ENCODE results near the gene EPM2AIP1. TPM values are rescaled to one million over a fixed set of nuclear protein-coding genes. Genes with fewer than 3 reads are reported as not detected.
A peak's percentile ranks its signal among the peaks of the same experiment; 100 is the strongest.
"Not testable (repeated sequence)": the region's sequence is repeated elsewhere in the genome, so short reads cannot be mapped to it uniquely, and the experiment has no call there.

The EPM2AIP1 gene
- total RNA-seq: 10 to 100 TPM; 15.3 to 17.1 TPM
- long read RNA-seq, full-length matches to known transcripts: 55 of 56 reads
- long read RNA-seq, partial matches to known transcripts: 0 of 56 reads
- long read RNA-seq, other reads (novel, unspliced or antisense): 1 of 56 reads

- peak; percentile 98 for DNase-seq
- intact Hi-C loops (cut with DNase I): no loop called here
- ATAC-seq: peak; percentile 94 to 96
Observed at GRCh38 chr3:36992806-36993325, at the start of gene EPM2AIP1. Gene EPM2AIP1, minus strand, starts transcription at chr3:36993131. Its CDS starts 54 bp downstream, at chr3:36993077.

- ATAC-seq: peak in 1 of 2 donors; percentile 38
- intact Hi-C loops (cut with DNase I); DNase-seq: not testable (repeated sequence)
Observed at GRCh38 chr3:37042712-37043111, 49.8 kb upstream of the EPM2AIP1 start.

- DNase-seq (no peak), ATAC-seq (no peak)
- intact Hi-C loops (cut with DNase I): no loop called here
Observed at GRCh38 chr3:37041546-37042195, 48.7 kb upstream of the EPM2AIP1 start.

GRCh38 chr3:37040231-37040630, 47.3 kb upstream of the EPM2AIP1 start:
- DNase-seq (no peak), ATAC-seq (no peak)
- intact Hi-C loops (cut with DNase I): no loop called here

- intact Hi-C loops (cut with DNase I): no loop called here
- no peak for ATAC-seq
- DNase-seq: no peak
Observed at GRCh38 chr3:37039161-37039846, 46.4 kb upstream of the EPM2AIP1 start.

- ATAC-seq: no peak
- DNase-seq: no peak
- intact Hi-C loops (cut with DNase I): no loop called here
Observed at GRCh38 chr3:37037352-37037751, 44.4 kb upstream of the EPM2AIP1 start.

GRCh38 chr3:37032961-37033360, 40.0 kb upstream of the EPM2AIP1 start:
- DNase-seq (peak; percentile 52), ATAC-seq (peak; percentile 48 to 66)
- intact Hi-C loops (cut with DNase I): no loop called here

GRCh38 chr3:37031096-37031682, 38.3 kb upstream of the EPM2AIP1 start:
- intact Hi-C loops (cut with DNase I): no loop called here
- ATAC-seq: peak; percentile 24 to 32
- DNase-seq: no peak

GRCh38 chr3:37030588-37030987, 37.7 kb upstream of the EPM2AIP1 start:
- no peak for DNase-seq
- no peak for ATAC-seq
- intact Hi-C loops (cut with DNase I): no loop called here

- peak in 1 of 2 donors; percentile 15 for ATAC-seq
- intact Hi-C loops (cut with DNase I): no loop called here
- DNase-seq: no peak
Observed at GRCh38 chr3:37029516-37030163, 36.7 kb upstream of the EPM2AIP1 start.

GRCh38 chr3:37029111-37029510, 36.2 kb upstream of the EPM2AIP1 start:
- intact Hi-C loops (cut with DNase I): no loop called here

GRCh38 chr3:37028329-37028728, 35.4 kb upstream of the EPM2AIP1 start:
- peak; percentile 48 to 77 for ATAC-seq
- peak; percentile 77 for DNase-seq
- intact Hi-C loops (cut with DNase I): no loop called here

More at GRCh38 chr3:37029111-37029510, 36.2 kb upstream of the EPM2AIP1 start:
- no peak for DNase-seq
- peak; percentile 41 to 73 for ATAC-seq

GRCh38 chr3:37026851-37027250, 33.9 kb upstream of the EPM2AIP1 start:
- ATAC-seq: no peak
- intact Hi-C loops (cut with DNase I): no loop called here
- no peak for DNase-seq

GRCh38 chr3:37025561-37026335, 32.8 kb upstream of the EPM2AIP1 start:
- intact Hi-C loops (cut with DNase I): no loop called here
- DNase-seq (no peak), ATAC-seq (no peak)

- intact Hi-C loops (cut with DNase I): loop anchor here in 1 of 2 donors (5.0 kb wide), 1 partner anchor 187 kb away; no protein-coding TSS in a partner anchor
Observed at GRCh38 chr3:37024820-37025405, 32.0 kb upstream of the EPM2AIP1 start.

GRCh38 chr3:37024092-37024491, 31.2 kb upstream of the EPM2AIP1 start:
- DNase-seq (no peak), ATAC-seq (no peak)
- intact Hi-C loops (cut with DNase I): loop anchor here in 1 of 2 donors (5.0 kb wide), 1 partner anchor 188 kb away; no protein-coding TSS in a partner anchor

More at GRCh38 chr3:37024820-37025405, 32.0 kb upstream of the EPM2AIP1 start:
- DNase-seq (no peak), ATAC-seq (no peak)

- intact Hi-C loops (cut with DNase I): no loop called here
- no peak for DNase-seq
- ATAC-seq: peak; percentile 36 to 45
Observed at GRCh38 chr3:37017683-37018082, 24.8 kb upstream of the EPM2AIP1 start.

- ATAC-seq (peak; percentile 51 to 68), DNase-seq (no peak)
- intact Hi-C loops (cut with DNase I): no loop called here
Observed at GRCh38 chr3:37016903-37017302, 24.0 kb upstream of the EPM2AIP1 start.

Data from left cardiac atrium (tissue), 4 donors.